HEK293 (cell line): ENCODE results near the gene UFSP1.
A peak's percentile ranks its signal among the peaks of the same experiment; 100 is the strongest.

Experiments used
- INSM2 ChIP-seq: fragments of 450-650 bp; formaldehyde crosslinking; IDR thresholded peaks from 2 replicates; pipeline ENCODE4 v1.5.1; 2016; ENCODE audit warnings: missing biosample characterization, missing genetic modification characterization
- ZBTB11 ChIP-seq: fragments of 450-650 bp; formaldehyde crosslinking; conservative IDR thresholded peaks from 2 replicates; pipeline ENCODE4 v1.5.1; 2016; ENCODE audit warnings: low read depth, missing biosample characterization, missing genetic modification characterization
- ZEB2 ChIP-seq: fragments of 450-650 bp; formaldehyde crosslinking; IDR thresholded peaks from 2 replicates; pipeline ENCODE4 v1.5.1; 2016; ENCODE audit warnings: missing biosample characterization, missing genetic modification characterization
- ZFP41 ChIP-seq: fragments of 450-650 bp; formaldehyde crosslinking; IDR thresholded peaks from 2 replicates; pipeline ENCODE4 v1.5.1; 2016; ENCODE audit warnings: missing biosample characterization, missing genetic modification characterization, borderline replicate concordance
- ZNF138 ChIP-seq: fragments of 450-650 bp; formaldehyde crosslinking; IDR thresholded peaks from 2 replicates; pipeline ENCODE4 v1.5.1; 2016; ENCODE audit warnings: missing biosample characterization, missing genetic modification characterization, borderline replicate concordance
- ZNF148 ChIP-seq: fragments of 450-650 bp; formaldehyde crosslinking; IDR thresholded peaks from 2 replicates; pipeline ENCODE4 v1.5.0; 2017; ENCODE audit warnings: missing biosample characterization, missing genetic modification characterization, borderline replicate concordance
- ZNF19 ChIP-seq: fragments of 450-650 bp; formaldehyde crosslinking; IDR thresholded peaks from 2 replicates; pipeline ENCODE4; 2016; ENCODE audit warnings: missing biosample characterization, missing genetic modification characterization, low read depth
- ZNF223 ChIP-seq: fragments of 450-650 bp; formaldehyde crosslinking; IDR thresholded peaks from 2 replicates; pipeline ENCODE4 v1.5.1; 2016; ENCODE audit warnings: missing biosample characterization, missing genetic modification characterization
- ZNF23 ChIP-seq: fragments of 450-650 bp; formaldehyde crosslinking; IDR thresholded peaks from 2 replicates; pipeline ENCODE4 v1.5.1; 2016; ENCODE audit warnings: missing biosample characterization, missing genetic modification characterization, borderline replicate concordance
- ZNF239 ChIP-seq: fragments of 450-650 bp; formaldehyde crosslinking; IDR thresholded peaks from 2 replicates; pipeline ENCODE4 v1.5.1; 2016; ENCODE audit warnings: missing biosample characterization, missing genetic modification characterization
- ZNF274 ChIP-seq, 2 experiments: fragments of 200-500 bp in 1 of 2; fragments of 450-650 bp in 1 of 2; sonication (Bioruptor generic) in 1 of 2; formaldehyde crosslinking in 1 of 2; IDR thresholded peaks; 2 replicates each; pipeline versions ENCODE4 v1.5.1 to v1.6.1; 2014 to 2016; ENCODE audit warnings: borderline replicate concordance in 1 of 2, inconsistent platforms in 1 of 2, low read length in 1 of 2, missing biosample characterization in 1 of 2, missing genetic modification characterization in 1 of 2
- ZNF354C ChIP-seq: fragments of 450-650 bp; formaldehyde crosslinking; IDR thresholded peaks from 2 replicates; pipeline ENCODE4 v1.5.1; 2016; ENCODE audit warnings: missing biosample characterization, missing genetic modification characterization, low read depth, borderline replicate concordance
- ZNF433 ChIP-seq: fragments of 450-650 bp; formaldehyde crosslinking; IDR thresholded peaks from 2 replicates; pipeline ENCODE4 v1.5.1; 2016; ENCODE audit warnings: missing biosample characterization, missing genetic modification characterization, low read depth
- ZNF558 ChIP-seq: fragments of 450-650 bp; formaldehyde crosslinking; IDR thresholded peaks from 2 replicates; pipeline ENCODE4 v1.5.1; 2016; ENCODE audit warnings: missing biosample characterization, missing genetic modification characterization
- ZNF610 ChIP-seq: fragments of 450-650 bp; formaldehyde crosslinking; IDR thresholded peaks from 2 replicates; pipeline ENCODE4 v1.5.1; 2016; ENCODE audit warnings: missing biosample characterization, missing genetic modification characterization, borderline replicate concordance
- ZNF660 ChIP-seq: fragments of 450-650 bp; IDR thresholded peaks from 2 replicates; pipeline ENCODE4 v1.5.1; 2018; ENCODE audit warnings: missing biosample characterization, mild to moderate bottlenecking, missing genetic modification characterization
- ZNF707 ChIP-seq: fragments of 450-650 bp; formaldehyde crosslinking; IDR thresholded peaks from 2 replicates; pipeline ENCODE4 v1.5.1; 2016; ENCODE audit warnings: missing biosample characterization, missing genetic modification characterization
- ZNF747 ChIP-seq: fragments of 450-650 bp; formaldehyde crosslinking; IDR thresholded peaks from 2 replicates; pipeline ENCODE4 v1.5.1; 2016; ENCODE audit warnings: missing biosample characterization, missing genetic modification characterization
- ZNF768 ChIP-seq: fragments of 450-650 bp; formaldehyde crosslinking; IDR thresholded peaks from 2 replicates; pipeline ENCODE4 v1.5.1; 2018; ENCODE audit warnings: missing biosample characterization, mild to moderate bottlenecking, missing genetic modification characterization
- ZNF777 ChIP-seq: fragments of 450-650 bp; formaldehyde crosslinking; IDR thresholded peaks from 2 replicates; pipeline ENCODE4 v1.5.1; 2017; ENCODE audit warnings: missing biosample characterization, missing genetic modification characterization, borderline replicate concordance
- TF ChIP-seq, protein P1 (sequence below): fragments of 450-650 bp; formaldehyde crosslinking; IDR thresholded peaks from 2 replicates; pipeline ENCODE4 v1.5.1; 2016; ENCODE audit warnings: missing biosample characterization, missing genetic modification characterization, low read depth
- TF ChIP-seq, protein P2 (sequence below): fragments of 450-650 bp; formaldehyde crosslinking; IDR thresholded peaks from 2 replicates; pipeline ENCODE4 v1.5.1; 2017; ENCODE audit warnings: missing biosample characterization, mild to moderate bottlenecking, missing genetic modification characterization, moderate library complexity
- TF ChIP-seq, protein P3 (sequence below): fragments of 450-650 bp; formaldehyde crosslinking; optimal IDR thresholded peaks from 2 replicates; pipeline ENCODE3; 2016; ENCODE audit warnings: missing biosample characterization, mild to moderate bottlenecking, missing genetic modification characterization

Gene UFSP1

GRCh38 chr7:100895956-100896731 lies 6.6 kb upstream of the UFSP1 start (continued):
- TF ChIP-seq ZNF148 (no peak), ZNF558 (tag by site-specific recombination) (no peak), ZNF707 (0 out of 2 replicates have a peak, but pooled peaks have one; percentile 55), ZNF19 (tag by site-specific recombination) (no peak), ZEB2 (tag by site-specific recombination) (peak; percentile 95), ZNF223 (tag by site-specific recombination) (no peak), ZNF138 (no peak), ZNF274 (IDR thresholded peaks at IDR 0.05; ENCODE audit: low read length) (no peak), ZNF274 (tag by site-specific recombination; IDR thresholded peaks at IDR 0.05; ENCODE audit: borderline replicate concordance) (no peak), ZNF433 (no peak), ZBTB11 (tag by site-specific recombination) (peak; percentile 89), ZNF768 (tag by site-specific recombination) (no peak), INSM2 (tag by site-specific recombination) (0 out of 2 replicates have a peak, but pooled peaks have one; percentile 46), ZFP41 (tag by site-specific recombination) (0 out of 2 replicates have a peak, but pooled peaks have one; percentile 5), ZNF660 (tag by site-specific recombination) (no peak), ZNF747 (tag by site-specific recombination) (no peak), ZNF23 (no peak), ZNF239 (tag by site-specific recombination) (no peak), ZNF354C (no peak), ZNF610 (tag by site-specific recombination) (no peak), ZNF777 (tag by site-specific recombination) (peak; percentile 99)
- TF ChIP-seq, protein P1, sequence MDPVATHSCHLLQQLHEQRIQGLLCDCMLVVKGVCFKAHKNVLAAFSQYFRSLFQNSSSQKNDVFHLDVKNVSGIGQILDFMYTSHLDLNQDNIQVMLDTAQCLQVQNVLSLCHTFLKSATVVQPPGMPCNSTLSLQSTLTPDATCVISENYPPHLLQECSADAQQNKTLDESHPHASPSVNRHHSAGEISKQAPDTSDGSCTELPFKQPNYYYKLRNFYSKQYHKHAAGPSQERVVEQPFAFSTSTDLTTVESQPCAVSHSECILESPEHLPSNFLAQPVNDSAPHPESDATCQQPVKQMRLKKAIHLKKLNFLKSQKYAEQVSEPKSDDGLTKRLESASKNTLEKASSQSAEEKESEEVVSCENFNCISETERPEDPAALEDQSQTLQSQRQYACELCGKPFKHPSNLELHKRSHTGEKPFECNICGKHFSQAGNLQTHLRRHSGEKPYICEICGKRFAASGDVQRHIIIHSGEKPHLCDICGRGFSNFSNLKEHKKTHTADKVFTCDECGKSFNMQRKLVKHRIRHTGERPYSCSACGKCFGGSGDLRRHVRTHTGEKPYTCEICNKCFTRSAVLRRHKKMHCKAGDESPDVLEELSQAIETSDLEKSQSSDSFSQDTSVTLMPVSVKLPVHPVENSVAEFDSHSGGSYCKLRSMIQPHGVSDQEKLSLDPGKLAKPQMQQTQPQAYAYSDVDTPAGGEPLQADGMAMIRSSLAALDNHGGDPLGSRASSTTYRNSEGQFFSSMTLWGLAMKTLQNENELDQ = no peak
- TF ChIP-seq, protein P2, sequence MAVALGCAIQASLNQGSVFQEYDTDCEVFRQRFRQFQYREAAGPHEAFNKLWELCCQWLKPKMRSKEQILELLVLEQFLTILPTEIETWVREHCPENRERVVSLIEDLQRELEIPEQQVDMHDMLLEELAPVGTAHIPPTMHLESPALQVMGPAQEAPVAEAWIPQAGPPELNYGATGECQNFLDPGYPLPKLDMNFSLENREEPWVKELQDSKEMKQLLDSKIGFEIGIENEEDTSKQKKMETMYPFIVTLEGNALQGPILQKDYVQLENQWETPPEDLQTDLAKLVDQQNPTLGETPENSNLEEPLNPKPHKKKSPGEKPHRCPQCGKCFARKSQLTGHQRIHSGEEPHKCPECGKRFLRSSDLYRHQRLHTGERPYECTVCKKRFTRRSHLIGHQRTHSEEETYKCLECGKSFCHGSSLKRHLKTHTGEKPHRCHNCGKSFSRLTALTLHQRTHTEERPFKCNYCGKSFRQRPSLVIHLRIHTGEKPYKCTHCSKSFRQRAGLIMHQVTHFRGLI (tag by site-specific recombination) = no peak
- TF ChIP-seq, protein P3, sequence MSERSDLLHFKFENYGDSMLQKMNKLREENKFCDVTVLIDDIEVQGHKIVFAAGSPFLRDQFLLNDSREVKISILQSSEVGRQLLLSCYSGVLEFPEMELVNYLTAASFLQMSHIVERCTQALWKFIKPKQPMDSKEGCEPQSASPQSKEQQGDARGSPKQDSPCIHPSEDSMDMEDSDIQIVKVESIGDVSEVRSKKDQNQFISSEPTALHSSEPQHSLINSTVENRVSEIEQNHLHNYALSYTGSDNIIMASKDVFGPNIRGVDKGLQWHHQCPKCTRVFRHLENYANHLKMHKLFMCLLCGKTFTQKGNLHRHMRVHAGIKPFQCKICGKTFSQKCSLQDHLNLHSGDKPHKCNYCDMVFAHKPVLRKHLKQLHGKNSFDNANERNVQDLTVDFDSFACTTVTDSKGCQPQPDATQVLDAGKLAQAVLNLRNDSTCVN (tag by site-specific recombination) = peak; percentile 47
